Gastroesophageal sphincter (tissue), 4 donors: ENCODE measurements around the gene SIVA1. TPM values are rescaled to one million over a fixed set of nuclear protein-coding genes. Genes with fewer than 3 reads are reported as not detected.
"Not testable (repeated sequence)": the region's sequence is repeated elsewhere in the genome, so short reads cannot be mapped to it uniquely, and the experiment has no call there.

Source experiments
- ATAC-seq: fragments of 150-250 bp; one replicate; pipeline ENCODE4 v1.9.1; 2016; ENCODE audit warnings: mild to moderate bottlenecking, moderate library complexity
- H3K27ac ChIP-seq, 4 donors: fragments of 200-600 bp; sonication (generic) in 3 of 4; 1 replicate in 3 of 4; 2 replicates in 1 of 4; pipeline ENCODE4 v1.5.1; 2016 to 2019
- H3K27me3 ChIP-seq: fragments of 200-600 bp; sonication (generic); one replicate; pipeline ENCODE4 v1.5.1; 2019
- H3K36me3 ChIP-seq, 2 donors: fragments of 200-600 bp; sonication (generic); one replicate each; pipeline ENCODE4 v1.5.1; 2019; ENCODE audit warnings: control low read depth in 1 of 2
- H3K4me1 ChIP-seq, 3 donors: fragments of 200-600 bp; sonication (generic); 1 replicate in 2 of 3; 2 replicates in 1 of 3; pipeline ENCODE4 v1.5.1; 2016 to 2019; ENCODE audit warnings: control low read depth in 2 of 3
- H3K4me3 ChIP-seq, 2 donors: fragments of 200-600 bp; sonication (generic); one replicate each; pipeline ENCODE4 v1.5.1; 2019; ENCODE audit warnings: mild to moderate bottlenecking in 1 of 2, moderate library complexity in 1 of 2
- H3K9me3 ChIP-seq, 3 donors: fragments of 200-600 bp; sonication (generic); one replicate each; pipeline ENCODE4 v1.5.1; 2017 to 2019; ENCODE audit warnings: control low read depth in 2 of 3
- CTCF ChIP-seq, 4 experiments: fragments of 200-600 bp in 2 of 4; fragments of 450-650 bp in 2 of 4; sonication (generic) in 1 of 4; IDR thresholded peaks; one replicate each; pipeline ENCODE4 v1.5.1; 2017 to 2019; ENCODE audit warnings: antibody characterized with exemption in 4 of 4, mild to moderate bottlenecking in 2 of 4, moderate library complexity in 2 of 4
- EP300 ChIP-seq: sonication (generic); formaldehyde crosslinking; IDR thresholded peaks from one replicate; pipeline ENCODE4 v1.6.1; 2017; ENCODE audit warnings: antibody characterized with exemption, mild to moderate bottlenecking
- POLR2A ChIP-seq, 2 donors: fragments of 450-650 bp; IDR thresholded peaks; one replicate each; pipeline ENCODE4 v1.6.1; 2017; ENCODE audit warnings: antibody characterized with exemption in 2 of 2, mild to moderate bottlenecking in 2 of 2, moderate library complexity in 1 of 2
- POLR2AphosphoS5 ChIP-seq: sonication (generic); formaldehyde crosslinking; IDR thresholded peaks from one replicate; pipeline ENCODE4 v1.6.1; 2017; ENCODE audit warnings: antibody characterized with exemption
- WGBS, 2 donors: methylation state at CpG; one replicate each; pipeline ENCODE4 v1.1.5; 2018; ENCODE audit warnings: low coverage in 1 of 2; 5-methylcytosine and 5-hydroxymethylcytosine counted together
- total RNA-seq, 4 donors: library from RNA; depleted of rRNA; stranded (reverse); fragments of >200 nt; gene quantifications; one replicate each; pipeline ENCODE4 v1.1.0, GENCODE V29; 2016

Gene SIVA1
- total RNA-seq, 4 donors from 2014 or later: 188 to 513 (median 363) TPM

- Histone ChIP-seq H3K36me3 (peaks cover 0 to 17% of the 10 kb centered on the region in 2 donors), H3K27ac (peak overlapping the region in 3 of 4 donors; percentile 57 to 75 (median 72)), H3K4me3 (no peak overlapping the region), H3K4me1 (peaks cover 3 to 64% (median 21%) of the 10 kb centered on the region in 3 donors), H3K27me3 (no peaks in the 10 kb centered on the region), H3K9me3 (no peaks in the 10 kb centered on the region)
- ATAC-seq: no peak
- 100% methylated on average over 1 of the region's 9 CpGs; no CpG with 5 or more reads in 1 of the 2 donors for WGBS, 2 donors
- no peak for TF ChIP-seq CTCF (IDR thresholded peaks at IDR 0.05)
- TF ChIP-seq POLR2AphosphoS5: no peak
- no peak for TF ChIP-seq EP300
- TF ChIP-seq POLR2A (IDR thresholded peaks at IDR 0.05): no peak
These were observed 5.1 kb upstream of the SIVA1 start for GRCh38 chr14:104747876-104748275.

DNA sequence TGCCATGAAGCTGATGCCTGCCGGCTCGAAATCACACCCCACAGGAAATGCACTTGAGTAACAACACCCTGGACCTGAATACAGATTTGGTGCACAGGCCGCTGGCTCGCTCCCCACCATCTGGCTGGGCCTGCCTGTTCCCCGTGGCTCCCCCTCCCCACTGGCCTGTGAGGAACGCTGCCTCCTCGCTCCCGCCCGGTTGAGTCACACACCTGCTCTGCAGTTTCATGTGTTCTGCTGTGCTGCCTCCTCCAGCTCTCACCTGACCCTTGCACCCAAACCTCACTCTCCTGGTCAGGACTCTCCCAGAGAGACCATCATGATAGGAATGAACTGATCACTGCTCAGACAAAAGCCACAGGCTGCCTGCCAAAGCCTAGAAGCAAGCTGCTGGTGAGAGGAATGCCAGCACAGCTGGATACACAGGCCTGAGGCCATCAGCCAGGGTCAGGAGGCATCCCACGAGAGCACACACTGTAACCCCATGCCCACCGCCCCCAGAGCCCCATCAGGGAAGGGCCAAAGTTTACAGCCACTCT lies 3.8 kb upstream of the SIVA1 start:
- TF ChIP-seq POLR2AphosphoS5 (no peak), POLR2A (IDR thresholded peaks at IDR 0.05) (no peak), CTCF (IDR thresholded peaks at IDR 0.05) (no peak), EP300 (no peak)
- Histone ChIP-seq H3K4me1 (peaks cover 3 to 72% (median 26%) of the 10 kb centered on the region in 3 donors), H3K27me3 (no peaks in the 10 kb centered on the region), H3K27ac (peak overlapping the region in 3 of 4 donors; percentile 20 to 75 (median 35)), H3K9me3 (no peaks in the 10 kb centered on the region), H3K4me3 (no peak overlapping the region), H3K36me3 (peaks cover 0 to 4% of the 10 kb centered on the region in 2 donors)
- 10 to 20% methylated on average over 2 of the region's 11 CpGs for WGBS, 2 donors
- ATAC-seq: no peak

- no peak for TF ChIP-seq CTCF (IDR thresholded peaks at IDR 0.05)
- TF ChIP-seq POLR2AphosphoS5: no peak
- no peak for TF ChIP-seq POLR2A (IDR thresholded peaks at IDR 0.05)
- no peak for TF ChIP-seq EP300
- Histone ChIP-seq H3K4me3 (no peak overlapping the region), H3K36me3 (peaks cover 0 to 6% of the 10 kb centered on the region in 2 donors), H3K27me3 (no peaks in the 10 kb centered on the region), H3K9me3 (no peaks in the 10 kb centered on the region), H3K4me1 (peaks cover 3 to 82% (median 36%) of the 10 kb centered on the region in 3 donors), H3K27ac (no peak overlapping the region)
- ATAC-seq: no peak
- WGBS, 2 donors: 72 to 92% methylated on average over 2 to 3 of the region's 12 CpGs
These were observed 2.7 kb upstream of the SIVA1 start for GRCh38 chr14:104750056-104750752.

- H3K27me3 ChIP-seq, H3K27ac ChIP-seq, H3K9me3 ChIP-seq, H3K4me3 ChIP-seq, ATAC-seq: not testable (repeated sequence)
- H3K4me1 ChIP-seq: peaks cover 3 to 83% (median 38%) of the 10 kb centered on the region in 3 donors
- H3K36me3 ChIP-seq: peaks cover 0 to 11% of the 10 kb centered on the region in 2 donors
- WGBS, 2 donors: 80 to 90% methylated on average over 1 to 5 of the region's 5 CpGs
These were observed 2.2 kb upstream of the SIVA1 start for GRCh38 chr14:104750753-104751057.

DNA sequence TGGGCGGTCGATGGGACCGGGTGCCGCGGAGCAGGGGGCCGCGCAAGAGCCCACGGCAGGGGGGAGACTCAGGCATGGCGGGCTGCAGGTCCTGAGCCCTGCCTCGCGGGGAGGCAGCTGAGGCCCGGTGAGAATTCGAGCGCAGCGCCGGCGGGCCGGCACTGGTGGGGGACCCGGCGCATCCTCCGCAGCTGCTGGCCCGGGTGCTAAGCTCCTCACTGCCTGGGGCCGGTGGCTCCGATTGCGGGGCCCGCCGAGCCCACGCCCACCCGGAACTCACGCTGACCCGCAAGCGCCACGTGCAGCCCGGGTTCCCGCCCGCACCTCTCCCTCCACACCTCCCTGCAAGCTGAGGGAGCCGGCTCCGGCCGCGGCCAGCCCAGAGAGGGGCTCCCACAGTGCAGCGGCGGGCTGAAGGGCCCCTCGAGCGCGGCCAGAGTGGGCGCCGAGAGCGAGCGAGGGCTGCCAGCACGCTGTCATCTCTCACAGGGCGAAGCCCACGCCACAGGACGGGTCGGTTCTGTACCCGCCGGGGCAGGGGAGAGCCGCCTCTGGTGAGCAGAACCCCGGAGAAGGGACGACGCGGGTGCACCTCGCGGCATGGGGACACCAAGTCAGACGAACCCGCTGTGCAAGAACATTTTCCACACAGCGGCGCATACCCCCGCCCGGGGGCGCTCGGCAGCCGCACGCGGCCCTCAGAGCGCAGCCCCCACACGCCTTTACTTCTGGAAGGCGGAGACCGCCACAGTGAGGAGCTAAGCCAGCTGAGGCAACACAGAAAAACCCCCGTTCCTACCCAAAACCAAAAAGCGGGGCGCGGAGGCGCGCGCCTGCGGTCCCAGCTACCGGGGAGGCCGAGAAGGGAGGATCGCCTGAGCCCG lies 1.2 kb upstream of the SIVA1 start:
- H3K27me3 ChIP-seq: no peaks in the 10 kb centered on the region
- H3K4me1 ChIP-seq: peaks cover 0 to 82% (median 29%) of the 10 kb centered on the region in 3 donors
- TF ChIP-seq POLR2A (IDR thresholded peaks at IDR 0.05): no peak
- H3K27ac ChIP-seq: peak overlapping the region; percentile 47 to 90 (median 88)
- no CpG with 5 or more reads among the region's 90 CpGs for WGBS, 2 donors
- ATAC-seq: no peak
- H3K36me3 ChIP-seq: peaks cover 0 to 22% of the 10 kb centered on the region in 2 donors
- peak overlapping the region; percentile 11 to 86 for H3K4me3 ChIP-seq
- no peaks in the 10 kb centered on the region for H3K9me3 ChIP-seq
